Astrocyte (in vitro differentiated cells and primary cell): Measurements from ENCODE around the gene MOG. TPM values are rescaled to one million over a fixed set of nuclear protein-coding genes. Genes with fewer than 3 reads are reported as not detected.
A peak's percentile ranks its signal among the peaks of the same experiment; 100 is the strongest.

Experiments
- DNase-seq: peaks from one replicate; pipeline ENCODE4 v3.0.0-alpha.2; 2010; ENCODE audit warnings: low read depth
- FAIRE-seq: peaks from 2 replicates; lab custom pipeline; 2011; peaks lifted over from hg19 to GRCh38; lab: Jason Lieb, UNC
- H2AFZ ChIP-seq: 2 replicates; pipeline ENCODE4 v1.6.0; 2012; ENCODE audit warnings: low read depth, low read length, inconsistent platforms
- H3K27ac ChIP-seq: 2 replicates; pipeline ENCODE4 v1.5.1; 2011; ENCODE audit warnings: low read depth, low read length, inconsistent platforms
- H3K27me3 ChIP-seq: 2 replicates; pipeline ENCODE4 v1.6.0; 2011; ENCODE audit warnings: low read length, inconsistent platforms; ENCODE audit not compliant: insufficient read depth
- H3K36me3 ChIP-seq: 2 replicates; pipeline ENCODE4 v1.5.1; 2011; ENCODE audit warnings: low read length, inconsistent platforms; ENCODE audit not compliant: insufficient read depth
- H3K4me1 ChIP-seq: 2 replicates; pipeline ENCODE4 v1.5.1; 2011; ENCODE audit warnings: low read length, inconsistent platforms; ENCODE audit not compliant: insufficient read depth
- H3K4me2 ChIP-seq: 2 replicates; pipeline ENCODE4 v1.6.0; 2012; ENCODE audit warnings: low read length, inconsistent platforms
- H3K4me3 ChIP-seq: 2 replicates; pipeline ENCODE4 v1.5.1; 2011; ENCODE audit warnings: low read depth, mild to moderate bottlenecking, low read length, inconsistent platforms; ENCODE audit not compliant: insufficient read depth
- H3K79me2 ChIP-seq: 2 replicates; pipeline ENCODE4 v1.6.0; 2012; ENCODE audit warnings: mild to moderate bottlenecking, low read length, inconsistent platforms; ENCODE audit not compliant: insufficient read depth
- H3K9ac ChIP-seq: 2 replicates; pipeline ENCODE4 v1.6.0; 2012; ENCODE audit warnings: mild to moderate bottlenecking, low read length, inconsistent platforms
- H3K9me3 ChIP-seq: 2 replicates; pipeline ENCODE4 v1.5.1; 2012; ENCODE audit warnings: low read depth, mild to moderate bottlenecking, low read length, inconsistent platforms; ENCODE audit not compliant: insufficient read depth
- H4K20me1 ChIP-seq: 2 replicates; pipeline ENCODE4 v1.6.0; 2012; ENCODE audit warnings: low read length, inconsistent platforms; ENCODE audit not compliant: insufficient read depth
- H3K27ac Mint-ChIP-seq: one replicate; pipeline ENCODE4 v1.8.0; 2021; ENCODE audit warnings: mild to moderate bottlenecking, mixed read lengths; ENCODE audit not compliant: unreplicated experiment
- H3K27me3 Mint-ChIP-seq: one replicate; pipeline ENCODE4 v1.8.0; 2021; ENCODE audit warnings: low read depth, mixed read lengths; ENCODE audit not compliant: unreplicated experiment
- H3K36me3 Mint-ChIP-seq: one replicate; pipeline ENCODE4 v1.8.0; 2021; ENCODE audit warnings: low read depth, mixed read lengths; ENCODE audit not compliant: unreplicated experiment
- H3K4me1 Mint-ChIP-seq: one replicate; pipeline ENCODE4 v1.8.0; 2021; ENCODE audit warnings: low read depth, mixed read lengths; ENCODE audit not compliant: unreplicated experiment
- H3K4me3 Mint-ChIP-seq: one replicate; pipeline ENCODE4 v1.8.0; 2021; ENCODE audit warnings: mild to moderate bottlenecking, moderate library complexity, mixed read lengths; ENCODE audit not compliant: unreplicated experiment
- H3K9me3 Mint-ChIP-seq: one replicate; pipeline ENCODE4 v1.8.0; 2021; ENCODE audit warnings: mild to moderate bottlenecking, mixed read lengths; ENCODE audit not compliant: unreplicated experiment
- EZH2 ChIP-seq: IDR thresholded peaks from 2 replicates; pipeline ENCODE4 v1.6.1; 2012; ENCODE audit warnings: mild to moderate bottlenecking, low read length, inconsistent platforms; ENCODE audit not compliant: insufficient read depth
- total RNA-seq: library from RNA; stranded (reverse); gene quantifications from 2 replicates; pipeline ENCODE4 v1.2.1, GENCODE V29; 2021
- TF ChIP-seq, protein P1 (sequence below): IDR thresholded peaks from 2 replicates; pipeline ENCODE4 v1.5.1; 2011; ENCODE audit warnings: low read depth, mild to moderate bottlenecking, inconsistent platforms, low read length, moderate library complexity; ENCODE audit not compliant: insufficient read depth

Gene MOG
- total RNA-seq, 1 donor from 2014 or later, result not detected

- no peak for DNase-seq
- H3K27ac Mint-ChIP-seq, result no peak overlapping the region
- H3K9me3 ChIP-seq, result no peaks in the 10 kb centered on the region
- FAIRE-seq, result no peak
- peaks cover 42% of the 10 kb centered on the region for H3K4me1 Mint-ChIP-seq
- H4K20me1 ChIP-seq, result peaks cover 40% of the 10 kb centered on the region
- H3K9me3 Mint-ChIP-seq, result no peaks in the 10 kb centered on the region
- no peak overlapping the region for H3K4me3 Mint-ChIP-seq
- TF ChIP-seq EZH2, result no peak
- TF ChIP-seq, protein P1, sequence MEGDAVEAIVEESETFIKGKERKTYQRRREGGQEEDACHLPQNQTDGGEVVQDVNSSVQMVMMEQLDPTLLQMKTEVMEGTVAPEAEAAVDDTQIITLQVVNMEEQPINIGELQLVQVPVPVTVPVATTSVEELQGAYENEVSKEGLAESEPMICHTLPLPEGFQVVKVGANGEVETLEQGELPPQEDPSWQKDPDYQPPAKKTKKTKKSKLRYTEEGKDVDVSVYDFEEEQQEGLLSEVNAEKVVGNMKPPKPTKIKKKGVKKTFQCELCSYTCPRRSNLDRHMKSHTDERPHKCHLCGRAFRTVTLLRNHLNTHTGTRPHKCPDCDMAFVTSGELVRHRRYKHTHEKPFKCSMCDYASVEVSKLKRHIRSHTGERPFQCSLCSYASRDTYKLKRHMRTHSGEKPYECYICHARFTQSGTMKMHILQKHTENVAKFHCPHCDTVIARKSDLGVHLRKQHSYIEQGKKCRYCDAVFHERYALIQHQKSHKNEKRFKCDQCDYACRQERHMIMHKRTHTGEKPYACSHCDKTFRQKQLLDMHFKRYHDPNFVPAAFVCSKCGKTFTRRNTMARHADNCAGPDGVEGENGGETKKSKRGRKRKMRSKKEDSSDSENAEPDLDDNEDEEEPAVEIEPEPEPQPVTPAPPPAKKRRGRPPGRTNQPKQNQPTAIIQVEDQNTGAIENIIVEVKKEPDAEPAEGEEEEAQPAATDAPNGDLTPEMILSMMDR, result no peak
- no peak overlapping the region for H3K9ac ChIP-seq
- H3K4me1 ChIP-seq, result peaks cover 37% of the 10 kb centered on the region
- peak overlapping the region; percentile 42 for H3K4me2 ChIP-seq
- H3K27ac ChIP-seq, result no peak overlapping the region
- no peak overlapping the region for H3K4me3 ChIP-seq
- peaks cover 28% of the 10 kb centered on the region for H3K36me3 ChIP-seq
- peaks cover 15% of the 10 kb centered on the region for H3K79me2 ChIP-seq
- H2AFZ ChIP-seq, result no peak overlapping the region
- H3K27me3 Mint-ChIP-seq, result no peaks in the 10 kb centered on the region
- H3K27me3 ChIP-seq, result no peaks in the 10 kb centered on the region
- H3K36me3 Mint-ChIP-seq, result peaks cover 38% of the 10 kb centered on the region
Observed at GRCh38 chr6:29624520-29624961, 32.4 kb upstream of the MOG start.

DNA sequence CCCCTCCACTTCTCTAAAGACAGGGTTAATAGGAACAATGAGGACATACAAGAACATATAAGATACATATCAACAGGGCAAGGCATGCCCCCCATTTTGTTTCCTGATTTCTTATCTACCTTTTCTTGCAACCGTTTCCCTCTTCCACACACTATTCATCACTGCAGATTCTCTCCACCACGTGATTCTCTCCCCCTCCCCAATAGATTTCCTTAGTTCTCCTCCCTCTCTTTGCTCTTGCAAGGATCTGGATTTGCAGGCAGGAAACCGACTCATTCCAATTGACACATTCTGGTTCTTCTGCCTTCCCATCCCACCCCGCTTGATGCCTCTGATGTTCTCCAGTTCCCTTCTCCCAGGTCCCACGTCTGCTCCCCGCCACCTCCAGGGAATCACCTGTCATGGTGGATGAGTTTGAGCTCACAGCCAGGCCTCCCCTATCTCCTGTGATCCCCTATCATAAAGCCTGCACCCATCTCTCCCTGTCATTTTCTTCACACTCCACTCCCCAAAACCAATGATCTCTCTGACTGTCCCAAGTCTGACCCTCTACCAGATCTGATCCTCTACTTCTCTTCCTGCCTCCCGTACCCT lies 31.5 kb upstream of the MOG start:
- H3K27ac Mint-ChIP-seq, result peak overlapping the region; percentile 1
- FAIRE-seq, result no peak

More for the DNA sequence above, 31.5 kb upstream of the MOG start:
- Histone ChIP-seq H2AFZ (no peak overlapping the region), H3K4me1 (peaks cover 35% of the 10 kb centered on the region), H3K9me3 (no peaks in the 10 kb centered on the region), H4K20me1 (peaks cover 48% of the 10 kb centered on the region), H3K36me3 (peaks cover 23% of the 10 kb centered on the region), H3K79me2 (peaks cover 17% of the 10 kb centered on the region), H3K4me3 (no peak overlapping the region), H3K27me3 (no peaks in the 10 kb centered on the region), H3K27ac (no peak overlapping the region), H3K9ac (no peak overlapping the region), H3K4me2 (peak overlapping the region; percentile 100)
- no peaks in the 10 kb centered on the region for H3K9me3 Mint-ChIP-seq
- no peak for TF ChIP-seq EZH2
- TF ChIP-seq, protein P1, result no peak
- no peaks in the 10 kb centered on the region for H3K27me3 Mint-ChIP-seq
- H3K36me3 Mint-ChIP-seq, result peaks cover 35% of the 10 kb centered on the region
- peak overlapping the region; percentile 89 for H3K4me3 Mint-ChIP-seq
- peaks cover 43% of the 10 kb centered on the region for H3K4me1 Mint-ChIP-seq
- DNase-seq, result no peak
